A549 (cell line): ENCODE measurements around the gene GGTA1. TPM values are rescaled to one million over a fixed set of nuclear protein-coding genes. Genes with fewer than 3 reads are reported as not detected.

ENCODE experiments used
- ATAC-seq, 2 experiments: fragments of 200-7000 bp in 1 of 2; fragments of >200 bp in 1 of 2; cut with Nextera tagmentation in 1 of 2; cut with Tn5 transposase in 1 of 2; 3 replicates each; pipeline versions ENCODE4 v1.8.0 to v1.9.1; 2018 to 2020; ENCODE audit warnings: mild to moderate bottlenecking in 1 of 2, moderate library complexity in 1 of 2
- CTCF ChIA-PET: fragments of 300-600 bp; sonication (Branson Sonifier 250); formaldehyde crosslinking; extraction: SDS; loops from one replicate; lab custom pipeline; 2021; ENCODE audit warnings: antibody characterized with exemption, inconsistent platforms; lab: Yijun Ruan, JAX
- POLR2A ChIA-PET: fragments of 350-600 bp; formaldehyde crosslinking; extraction: SDS; loops from one replicate; lab custom pipeline; 2021; ENCODE audit warnings: antibody characterized with exemption, inconsistent platforms; lab: Yijun Ruan, JAX
- DNase-seq, 2 experiments: peaks; one replicate each; pipeline versions ENCODE4 v3.0.0 to v3.0.0-alpha.2; 2011 to 2016; ENCODE audit warnings: low read depth in 1 of 2, low spot score in 1 of 2
- FAIRE-seq: peaks from 2 replicates; lab custom pipeline; 2011; peaks lifted over from hg19 to GRCh38; lab: Jason Lieb, UNC
- H3K27ac ChIP-seq, 2 experiments: fragments of >200 bp; sonication (Bioruptor Twin); formaldehyde crosslinking; 3 replicates each; pipeline ENCODE4 v1.5.1; 2016 to 2017
- H3K4me1 ChIP-seq: fragments of >200 bp; sonication (Bioruptor Twin); formaldehyde crosslinking; 3 replicates; pipeline ENCODE4 v1.6.1; 2016
- H3K4me2 ChIP-seq: fragments of >200 bp; sonication (Bioruptor Twin); formaldehyde crosslinking; 3 replicates; pipeline ENCODE4 v1.6.1; 2016
- H3K4me3 ChIP-seq: fragments of >200 bp; sonication (Bioruptor Twin); formaldehyde crosslinking; 3 replicates; pipeline ENCODE4 v1.5.1; 2016
- H3K9me3 ChIP-seq: fragments of >200 bp; sonication (Bioruptor Twin); formaldehyde crosslinking; 3 replicates; pipeline ENCODE4 v1.6.1; 2016
- CEBPB ChIP-seq, 2 experiments: fragments of >200 bp in 1 of 2; sonication (Bioruptor Twin) in 1 of 2; formaldehyde crosslinking in 1 of 2; IDR thresholded peaks; 2 replicates each; pipeline ENCODE4 v1.6.1; 2012 to 2016
- CHD2 ChIP-seq: fragments of 150-350 bp; IDR thresholded peaks from 2 replicates; pipeline ENCODE4 v1.6.1; 2014; ENCODE audit warnings: low read length; ENCODE audit not compliant: partially characterized antibody
- EHMT2 ChIP-seq: fragments of 200-600 bp; sonication (generic); IDR thresholded peaks from 2 replicates; pipeline ENCODE4 v1.6.1; 2016; ENCODE audit warnings: antibody characterized with exemption, low read depth, mild to moderate bottlenecking, moderate library complexity
- EP300 ChIP-seq, 2 experiments: fragments of >200 bp; sonication (Bioruptor Twin); formaldehyde crosslinking; IDR thresholded peaks; 2 replicates in 1 of 2; 3 replicates in 1 of 2; pipeline ENCODE4 v1.6.1; 2016 to 2017
- ESRRA ChIP-seq: fragments of 150-350 bp; IDR thresholded peaks from 2 replicates; pipeline ENCODE4 v1.6.1; 2014; ENCODE audit warnings: mild to moderate bottlenecking, low read length, borderline replicate concordance
- GATA3 ChIP-seq: IDR thresholded peaks from 2 replicates; pipeline ENCODE4 v1.6.1; 2012; ENCODE audit warnings: borderline replicate concordance
- HOXB13 ChIP-seq: fragments of 250-450 bp; sonication (Bioruptor Pico); IDR thresholded peaks from 2 replicates; pipeline ENCODE4 v1.5.0; 2020; ENCODE audit warnings: low read depth, mild to moderate bottlenecking, moderate library complexity
- JUN ChIP-seq, 2 experiments: fragments of >200 bp; sonication (Bioruptor Twin); formaldehyde crosslinking; IDR thresholded peaks; 2 replicates in 1 of 2; 3 replicates in 1 of 2; pipeline ENCODE4 v1.6.1; 2016 to 2017
- JUNB ChIP-seq: fragments of >200 bp; sonication (Bioruptor Twin); formaldehyde crosslinking; IDR thresholded peaks from 2 replicates; pipeline ENCODE4 v1.6.1; 2016
- KDM5A ChIP-seq: fragments of 200-600 bp; sonication (generic); IDR thresholded peaks from 2 replicates; pipeline ENCODE4 v1.6.1; 2016; ENCODE audit warnings: antibody characterized with exemption, mild to moderate bottlenecking
- MAZ ChIP-seq: fragments of 150-350 bp; IDR thresholded peaks from 2 replicates; pipeline ENCODE4 v1.6.1; 2014; ENCODE audit warnings: antibody characterized with exemption, low read depth, low read length, borderline replicate concordance
- NPAS2 ChIP-seq: fragments of 250-450 bp; sonication (Bioruptor Pico); IDR thresholded peaks from 2 replicates; pipeline ENCODE4 v1.8.0; 2022; ENCODE audit warnings: mild to moderate bottlenecking, moderate library complexity, borderline replicate concordance
- RCOR1 ChIP-seq: fragments of 150-350 bp; IDR thresholded peaks from 2 replicates; pipeline ENCODE4 v1.6.1; 2014; ENCODE audit warnings: antibody characterized with exemption, low read length, low read depth
- SMC3 ChIP-seq: fragments of >200 bp; sonication (Bioruptor Twin); formaldehyde crosslinking; IDR thresholded peaks from 3 replicates; pipeline ENCODE4 v1.6.1; 2018; ENCODE audit warnings: inconsistent platforms
- TFCP2L1 ChIP-seq: fragments of 250-450 bp; sonication (Bioruptor Pico); IDR thresholded peaks from 2 replicates; pipeline ENCODE4 v1.5.0; 2021; ENCODE audit warnings: mild to moderate bottlenecking
- ZNF302 ChIP-seq: fragments of 250-450 bp; sonication (Bioruptor Pico); IDR thresholded peaks from 2 replicates; pipeline ENCODE4 v1.9.0; 2021; ENCODE audit warnings: inconsistent platforms, mild to moderate bottlenecking, moderate library complexity
- ZSCAN20 ChIP-seq: fragments of 250-450 bp; sonication (Bioruptor Pico); IDR thresholded peaks from 2 replicates; pipeline ENCODE4 v1.8.0; 2022; ENCODE audit warnings: mild to moderate bottlenecking, moderate library complexity
- WGBS: methylation state at CpG from one replicate; pipeline ENCODE4 v1.1.6; 2017; ENCODE audit errors: missing lambda C conversion rate; 5-methylcytosine and 5-hydroxymethylcytosine counted together
- polyA minus RNA-seq: library from RNA; depleted of rRNA, polyadenylated mRNA; stranded (reverse); fragments of >200 nt; gene quantifications from 2 replicates; pipeline ENCODE4 v1.2.3, GENCODE V29; 2011; rRNA and poly(A)+ RNA removed
- polyA plus RNA-seq, 4 experiments: library from polyadenylated mRNA; depleted of rRNA in 3 of 4; stranded (reverse); fragments of >200 nt; fragmentation: RNase III in 1 of 4; extraction: RNeasy Plus Mini Kit Qiagen cat#74134 plus additional on column Dnase treatment in 1 of 4; gene quantifications; 2 replicates in 3 of 4; 3 replicates in 1 of 4; pipeline ENCODE4 v1.2.3, GENCODE V29; 2011 to 2017
- TF ChIP-seq, protein P1 (sequence below): fragments of >200 bp; sonication (Bioruptor Twin); formaldehyde crosslinking; IDR thresholded peaks from 3 replicates; pipeline ENCODE4 v1.6.1; 2016
- TF ChIP-seq, protein P2 (sequence below): IDR thresholded peaks from 2 replicates; pipeline ENCODE4 v1.6.1; 2012
- TF ChIP-seq, protein P3 (sequence below): IDR thresholded peaks from 2 replicates; pipeline ENCODE4 v1.6.1; 2012; ENCODE audit warnings: low read depth, borderline replicate concordance
- TF ChIP-seq, protein P4 (sequence below): fragments of 450-650 bp; IDR thresholded peaks from 2 replicates; pipeline ENCODE4 v1.6.1; 2014; ENCODE audit warnings: antibody characterized with exemption
- TF ChIP-seq, protein P5 (sequence below): fragments of 250-450 bp; sonication (Bioruptor Pico); IDR thresholded peaks from 2 replicates; pipeline ENCODE4 v1.5.0; 2021; ENCODE audit warnings: mild to moderate bottlenecking, moderate library complexity, borderline replicate concordance
- TF ChIP-seq, protein P6 (sequence below): fragments of >200 bp; sonication (Bioruptor Twin); formaldehyde crosslinking; IDR thresholded peaks from 2 replicates; pipeline ENCODE4 v1.6.1; 2016

Gene GGTA1
- polyA plus RNA-seq (2011; rRNA removed) (0.05 TPM in 1 of 2 replicates, not detected in the other), polyA plus RNA-seq (2017; fragmentation: RNase III; extraction: RNeasy Plus Mini Kit Qiagen cat#74134 plus additional on column Dnase treatment) (not detected in 3 replicates), polyA minus RNA-seq (not detected in 2 replicates)
- polyA plus RNA-seq (2012; cell fraction: cytosol; rRNA removed), result not detected in 2 replicates
- polyA plus RNA-seq (2012; cell fraction: nucleus; rRNA removed), result not detected in 2 replicates

DNA sequence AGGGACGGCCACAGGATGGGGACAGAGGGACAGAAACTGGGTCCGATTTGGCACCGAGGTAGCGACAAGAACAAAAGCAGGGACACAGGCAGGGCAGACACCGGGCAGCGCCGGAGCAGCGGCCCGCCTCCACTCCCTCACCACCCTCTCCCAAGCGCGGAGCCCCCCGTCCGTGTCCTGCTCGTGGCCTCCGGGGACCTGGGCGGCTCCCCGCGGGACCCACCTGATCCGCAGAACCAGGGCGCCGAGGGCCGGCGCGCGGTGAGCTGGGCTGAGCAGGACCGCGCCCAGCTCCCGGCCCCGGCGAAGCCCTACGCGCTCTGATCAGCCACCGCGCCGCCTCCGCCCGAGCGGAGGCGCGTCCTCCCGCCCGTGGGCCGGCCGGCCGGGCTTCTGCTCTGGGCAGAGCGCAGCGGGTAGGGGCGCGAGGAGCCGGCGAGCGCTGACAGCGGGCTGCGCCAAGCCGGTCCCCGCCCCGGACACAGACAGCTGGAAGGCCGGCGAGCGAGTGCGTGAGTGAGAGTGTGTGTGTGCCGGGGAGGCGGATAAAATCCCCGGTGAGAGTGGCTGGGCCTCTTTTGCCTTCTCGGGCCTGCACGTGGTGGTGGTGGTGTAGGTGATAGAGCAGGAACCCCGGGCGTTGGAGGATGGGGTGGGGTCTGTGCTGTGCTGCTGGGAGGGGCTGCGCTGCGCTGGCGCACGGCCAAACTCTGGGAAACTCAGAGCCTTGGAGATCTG lies at the start of gene GGTA1:
TSS of gene GGTA1 (minus strand) at position 418 of the 738 bp plus-strand sequence. CDS start 31,922 bp downstream, outside the sequence.
- DNase-seq, result peak; percentile 33 to 57
- ChIA-PET POLR2A (no interaction called here), CTCF (interaction anchor here (0.5 to 2.8 kb wide), 5 partner anchors 9 to 715 kb away, joined by 3 to 9 read pairs (median 4); no protein-coding TSS in a partner anchor)
- peak within 1 kb of the TSS; percentile 53 for H3K4me3 ChIP-seq
- ATAC-seq, result peak; percentile 86
- 0 out of 3 replicates have a peak, but pooled peaks cover 7% of the 10 kb centered on the region for H3K4me1 ChIP-seq
- TF ChIP-seq GATA3, result no peak
- TF ChIP-seq, protein P1, sequence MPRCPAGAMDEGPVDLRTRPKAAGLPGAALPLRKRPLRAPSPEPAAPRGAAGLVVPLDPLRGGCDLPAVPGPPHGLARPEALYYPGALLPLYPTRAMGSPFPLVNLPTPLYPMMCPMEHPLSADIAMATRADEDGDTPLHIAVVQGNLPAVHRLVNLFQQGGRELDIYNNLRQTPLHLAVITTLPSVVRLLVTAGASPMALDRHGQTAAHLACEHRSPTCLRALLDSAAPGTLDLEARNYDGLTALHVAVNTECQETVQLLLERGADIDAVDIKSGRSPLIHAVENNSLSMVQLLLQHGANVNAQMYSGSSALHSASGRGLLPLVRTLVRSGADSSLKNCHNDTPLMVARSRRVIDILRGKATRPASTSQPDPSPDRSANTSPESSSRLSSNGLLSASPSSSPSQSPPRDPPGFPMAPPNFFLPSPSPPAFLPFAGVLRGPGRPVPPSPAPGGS, result no peak
- TF ChIP-seq, protein P2, sequence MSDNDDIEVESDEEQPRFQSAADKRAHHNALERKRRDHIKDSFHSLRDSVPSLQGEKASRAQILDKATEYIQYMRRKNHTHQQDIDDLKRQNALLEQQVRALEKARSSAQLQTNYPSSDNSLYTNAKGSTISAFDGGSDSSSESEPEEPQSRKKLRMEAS, result peak; percentile 69
- TF ChIP-seq, protein P3, sequence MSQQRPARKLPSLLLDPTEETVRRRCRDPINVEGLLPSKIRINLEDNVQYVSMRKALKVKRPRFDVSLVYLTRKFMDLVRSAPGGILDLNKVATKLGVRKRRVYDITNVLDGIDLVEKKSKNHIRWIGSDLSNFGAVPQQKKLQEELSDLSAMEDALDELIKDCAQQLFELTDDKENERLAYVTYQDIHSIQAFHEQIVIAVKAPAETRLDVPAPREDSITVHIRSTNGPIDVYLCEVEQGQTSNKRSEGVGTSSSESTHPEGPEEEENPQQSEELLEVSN, result peak; percentile 47; the same call in 1 of the 2 replicates
- H3K27ac ChIP-seq, result peak within 1 kb of the TSS; percentile 37 to 70; a peak in 5 of 6 replicates
- FAIRE-seq, result no peak
- peak within 1 kb of the TSS; percentile 91 for H3K4me2 ChIP-seq
- H3K9me3 ChIP-seq, result peaks cover 8% of the 10 kb centered on the region
- WGBS, result 4% methylated on average over 24 of the region's 72 CpGs

DNA sequence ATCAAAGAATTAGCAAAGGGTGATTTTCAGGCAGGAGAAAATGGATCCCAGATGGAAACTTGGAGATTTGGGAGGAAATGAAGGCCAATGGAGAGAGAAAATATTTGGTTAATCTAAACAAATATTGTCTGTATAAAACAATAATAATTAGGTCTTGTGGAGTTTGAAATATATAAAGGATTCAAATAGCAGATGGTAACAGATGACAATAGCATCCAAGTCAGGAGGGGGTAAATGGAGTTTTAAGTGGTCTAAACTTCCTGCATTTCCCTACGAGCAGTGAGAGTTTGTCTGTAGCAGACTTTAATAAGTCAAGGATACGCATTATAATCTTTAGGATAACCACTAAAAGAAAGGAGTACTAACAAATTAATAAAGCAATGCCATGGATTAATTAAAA lies 49.0 kb upstream of the GGTA1 start:
- no peak for ATAC-seq
- TF ChIP-seq ZNF302 (no peak), JUN (IDR thresholded peaks at IDR 0.05) (no peak), EP300 (IDR thresholded peaks at IDR 0.05) (no peak), HOXB13 (CRISPR knock-in tag) (no peak), SMC3 (no peak), TFCP2L1 (CRISPR knock-in tag) (no peak), NPAS2 (CRISPR knock-in tag) (no peak), ESRRA (no peak), JUNB (no peak), RCOR1 (no peak)
- TF ChIP-seq, protein P3, result no peak
- TF ChIP-seq, protein P4, sequence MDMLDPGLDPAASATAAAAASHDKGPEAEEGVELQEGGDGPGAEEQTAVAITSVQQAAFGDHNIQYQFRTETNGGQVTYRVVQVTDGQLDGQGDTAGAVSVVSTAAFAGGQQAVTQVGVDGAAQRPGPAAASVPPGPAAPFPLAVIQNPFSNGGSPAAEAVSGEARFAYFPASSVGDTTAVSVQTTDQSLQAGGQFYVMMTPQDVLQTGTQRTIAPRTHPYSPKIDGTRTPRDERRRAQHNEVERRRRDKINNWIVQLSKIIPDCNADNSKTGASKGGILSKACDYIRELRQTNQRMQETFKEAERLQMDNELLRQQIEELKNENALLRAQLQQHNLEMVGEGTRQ, result no peak
- whole genome bisulfite sequencing, result 88% methylated on average over 2 of the region's 2 CpGs
- H3K27ac ChIP-seq, result no peak overlapping the region
- POLR2A ChIA-PET, result no interaction called here
- CTCF ChIA-PET, result interaction anchor here (0.7 to 3.8 kb wide), 4 partner anchors 137 to 575 kb away, joined by 3 to 30 read pairs (median 10); no protein-coding TSS in a partner anchor
- no peak for DNase-seq
- no peaks in the 10 kb centered on the region for H3K9me3 ChIP-seq
- H3K4me3 ChIP-seq, result no peak overlapping the region
- no peak for FAIRE-seq
- H3K4me2 ChIP-seq, result no peak overlapping the region
- peaks cover 13% of the 10 kb centered on the region; the same call in 2 of the 3 replicates for H3K4me1 ChIP-seq

DNA sequence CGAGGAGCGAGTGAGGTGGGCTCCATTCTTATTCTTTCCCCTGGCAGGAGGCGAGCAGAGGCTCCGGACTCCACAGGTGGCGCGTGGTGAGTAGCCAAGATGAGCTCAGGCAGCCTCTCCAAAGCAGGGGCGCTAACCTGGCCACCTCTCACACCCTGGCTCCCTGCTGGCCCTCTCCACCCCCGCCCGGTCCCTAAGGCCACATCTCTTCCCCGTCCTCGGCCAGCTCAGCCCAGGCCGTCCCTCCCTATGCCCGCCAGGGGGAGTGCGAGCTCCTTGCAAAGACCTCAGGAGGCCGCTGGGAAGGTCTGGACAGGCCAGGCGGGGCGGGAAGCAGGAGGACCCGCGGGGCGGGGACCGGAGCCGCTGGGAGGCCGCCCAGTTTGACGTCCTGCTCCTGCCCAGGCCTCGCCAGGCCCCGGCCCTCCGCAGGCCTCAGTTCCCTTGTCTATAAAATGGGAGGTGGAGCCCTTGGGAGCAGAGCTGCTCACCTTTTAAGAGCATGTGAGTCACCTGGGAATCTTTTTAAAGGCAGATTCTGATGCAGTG lies 46.3 kb upstream of the GGTA1 start:
- H3K4me2 ChIP-seq, result peak overlapping the region; percentile 85
- CTCF ChIA-PET, result interaction anchor here (0.6 to 3.8 kb wide), 72 partner anchors 8 to 1271 kb away, joined by 3 to 51 read pairs (median 5); partner anchors contain the start of gene GGTA1
- H3K27ac ChIP-seq, result peak overlapping the region; percentile 76 to 85
- FAIRE-seq (no peak), ATAC-seq (peak; percentile 94 to 98), DNase-seq (peak; percentile 91 to 96)
- no peaks in the 10 kb centered on the region for H3K9me3 ChIP-seq
- peak overlapping the region; percentile 26; the same call in 2 of the 3 replicates for H3K4me3 ChIP-seq
- POLR2A ChIA-PET, result interaction anchor here (0.6 to 1.0 kb wide), 3 partner anchors 10 to 445 kb away, joined by 3 to 5 read pairs (median 4); no protein-coding TSS in a partner anchor
- peaks cover 11% of the 10 kb centered on the region; the same call in 2 of the 3 replicates for H3K4me1 ChIP-seq
- 7% methylated on average over 23 of the region's 27 CpGs for WGBS
- TF ChIP-seq CHD2, result no peak
- TF ChIP-seq KDM5A, result no peak
- no peak for TF ChIP-seq EHMT2
- TF ChIP-seq, protein P5, sequence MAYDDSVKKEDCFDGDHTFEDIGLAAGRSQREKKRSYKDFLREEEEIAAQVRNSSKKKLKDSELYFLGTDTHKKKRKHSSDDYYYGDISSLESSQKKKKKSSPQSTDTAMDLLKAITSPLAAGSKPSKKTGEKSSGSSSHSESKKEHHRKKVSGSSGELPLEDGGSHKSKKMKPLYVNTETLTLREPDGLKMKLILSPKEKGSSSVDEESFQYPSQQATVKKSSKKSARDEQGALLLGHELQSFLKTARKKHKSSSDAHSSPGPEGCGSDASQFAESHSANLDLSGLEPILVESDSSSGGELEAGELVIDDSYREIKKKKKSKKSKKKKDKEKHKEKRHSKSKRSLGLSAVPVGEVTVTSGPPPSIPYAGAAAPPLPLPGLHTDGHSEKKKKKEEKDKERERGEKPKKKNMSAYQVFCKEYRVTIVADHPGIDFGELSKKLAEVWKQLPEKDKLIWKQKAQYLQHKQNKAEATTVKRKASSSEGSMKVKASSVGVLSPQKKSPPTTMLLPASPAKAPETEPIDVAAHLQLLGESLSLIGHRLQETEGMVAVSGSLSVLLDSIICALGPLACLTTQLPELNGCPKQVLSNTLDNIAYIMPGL (CRISPR knock-in tag), result no peak
- TF ChIP-seq SMC3, result peak; percentile 87
- TF ChIP-seq NPAS2 (CRISPR knock-in tag), result no peak
- no peak for TF ChIP-seq ZSCAN20
- no peak for TF ChIP-seq CEBPB (IDR thresholded peaks at IDR 0.05)
- TF ChIP-seq, protein P1, result no peak
- TF ChIP-seq MAZ, result no peak
- TF ChIP-seq, protein P6, sequence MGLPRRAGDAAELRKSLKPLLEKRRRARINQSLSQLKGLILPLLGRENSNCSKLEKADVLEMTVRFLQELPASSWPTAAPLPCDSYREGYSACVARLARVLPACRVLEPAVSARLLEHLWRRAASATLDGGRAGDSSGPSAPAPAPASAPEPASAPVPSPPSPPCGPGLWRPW, result no peak
